GM21447 (cell line): ENCODE results near the gene LOC101059915.
"Not testable (repeated sequence)": the region's sequence is repeated elsewhere in the genome, so short reads cannot be mapped to it uniquely, and the experiment has no call there.

Experiments
- ATAC-seq: cut with Tn5 transposase; IDR thresholded peaks from one replicate; pipeline ENCODE4 v1.9.1; 2021; ENCODE audit not compliant: unreplicated experiment

LOC101059915 gene

DNA sequence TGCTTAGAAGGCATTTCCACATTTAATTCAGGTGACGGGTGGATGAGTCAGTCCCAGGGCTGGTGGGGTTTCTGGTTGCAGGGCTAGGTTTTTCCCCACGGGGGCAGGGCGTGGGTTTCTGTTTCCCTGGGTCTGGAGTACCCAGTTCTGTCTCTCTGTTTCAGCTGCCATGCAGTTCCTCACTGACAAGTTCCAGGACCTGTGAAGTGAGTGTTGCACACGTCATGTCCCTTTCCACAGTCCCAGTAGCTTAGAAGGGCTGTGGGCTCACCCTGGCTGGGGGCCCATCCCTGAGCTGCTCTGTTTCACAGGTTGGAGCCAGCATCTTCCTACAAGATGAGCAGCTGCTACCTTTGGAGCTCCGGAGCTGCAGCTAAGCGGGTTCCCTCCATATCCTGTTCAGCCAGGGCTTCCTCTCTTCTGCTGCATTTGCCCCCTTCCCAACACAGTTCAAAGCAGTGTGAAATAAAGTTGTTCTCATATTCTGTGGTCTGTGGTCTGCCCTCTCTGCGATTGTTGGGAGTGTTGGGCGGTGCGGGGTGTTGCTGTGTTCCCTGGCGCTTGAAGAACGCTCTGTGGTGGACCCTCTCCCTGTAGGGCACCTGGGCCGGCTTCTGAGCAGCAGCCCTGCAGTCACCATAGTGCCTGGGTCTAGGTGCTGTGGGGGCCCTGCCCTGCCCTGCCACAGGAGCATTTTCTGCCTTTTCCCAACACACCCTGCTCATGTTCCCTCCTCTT is 3.9 kb downstream of the LOC101059915 start:
- ATAC-seq: no peak

DNA sequence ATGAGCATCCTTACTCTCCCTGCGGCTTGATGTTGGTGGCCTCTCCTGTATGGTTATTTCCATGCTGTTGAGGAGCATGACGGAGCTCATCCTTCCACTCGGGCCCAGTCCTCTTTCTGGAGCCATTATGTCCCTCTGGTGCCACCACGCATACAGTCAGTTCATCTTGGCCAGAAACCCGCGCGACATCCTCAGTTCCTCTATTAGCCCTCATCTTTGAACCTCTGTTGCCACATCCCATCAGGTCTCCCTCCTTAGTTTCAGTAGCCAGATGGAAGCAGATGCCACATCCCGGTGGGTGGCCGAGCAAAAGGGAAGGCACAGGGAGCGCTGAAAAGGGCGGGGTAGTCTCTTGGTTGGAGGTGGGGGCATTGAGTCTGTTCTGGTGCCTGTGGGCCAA is 4.6 kb downstream of the LOC101059915 start:
- no peak for ATAC-seq

DNA sequence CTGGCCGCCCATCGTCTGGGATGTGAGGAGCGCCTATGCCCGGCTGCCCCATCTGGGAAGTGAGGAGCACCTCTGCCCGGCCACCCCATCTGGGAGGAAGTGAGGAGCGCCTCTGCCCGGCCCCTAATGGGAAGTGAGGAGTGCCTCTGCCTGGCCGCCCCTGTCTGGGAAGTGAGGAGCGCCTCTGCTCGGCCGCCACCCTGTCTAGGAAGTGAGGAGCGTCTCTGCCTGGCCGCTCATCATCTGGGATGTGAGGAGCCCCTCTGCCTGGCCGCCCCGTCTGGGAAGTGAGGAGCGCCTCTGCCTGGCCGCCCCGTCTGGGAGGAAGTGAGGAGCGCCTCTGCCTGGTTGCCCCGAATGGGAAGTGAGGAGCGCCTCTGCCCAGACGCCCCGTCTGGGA is 8.3 kb downstream of the LOC101059915 start:
- not testable (repeated sequence) for ATAC-seq

DNA sequence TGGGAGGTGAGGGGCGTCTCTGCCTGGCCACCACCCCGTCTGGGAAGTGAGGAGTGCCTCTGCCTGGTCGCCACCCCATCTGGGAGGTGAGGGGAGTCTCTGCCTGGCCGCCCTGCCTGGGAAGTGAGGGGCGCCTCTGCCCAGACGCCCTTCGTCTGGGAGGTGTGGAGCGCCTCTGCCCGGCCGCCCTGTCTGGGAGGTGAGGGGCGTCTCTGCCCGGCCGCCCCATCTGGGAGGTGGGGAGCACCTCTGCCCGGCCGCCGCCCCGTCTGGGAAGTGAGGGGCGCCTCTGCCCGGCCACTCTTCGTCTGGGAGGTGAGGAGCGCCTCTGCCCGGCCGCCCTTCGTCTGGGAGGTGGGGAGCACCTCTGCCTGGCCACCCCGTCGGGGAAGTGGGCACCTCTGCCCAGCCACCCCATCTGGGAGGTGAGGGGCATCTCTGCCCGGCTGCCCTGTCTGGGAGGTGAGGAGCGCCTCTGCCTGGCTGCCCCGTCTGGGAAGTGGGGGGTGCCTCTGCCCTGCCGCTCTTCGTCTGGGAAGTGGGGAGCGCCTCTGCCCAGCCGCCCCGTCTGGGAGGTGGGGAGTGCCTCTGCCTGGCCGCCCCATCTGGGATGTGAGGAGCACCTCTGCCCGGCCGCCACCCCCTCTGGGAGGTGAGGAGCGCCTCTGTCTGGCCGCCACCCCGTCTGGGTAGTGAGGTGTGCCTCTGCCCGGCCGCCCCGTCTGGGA is 8.9 kb downstream of the LOC101059915 start:
- not testable (repeated sequence) for ATAC-seq

DNA sequence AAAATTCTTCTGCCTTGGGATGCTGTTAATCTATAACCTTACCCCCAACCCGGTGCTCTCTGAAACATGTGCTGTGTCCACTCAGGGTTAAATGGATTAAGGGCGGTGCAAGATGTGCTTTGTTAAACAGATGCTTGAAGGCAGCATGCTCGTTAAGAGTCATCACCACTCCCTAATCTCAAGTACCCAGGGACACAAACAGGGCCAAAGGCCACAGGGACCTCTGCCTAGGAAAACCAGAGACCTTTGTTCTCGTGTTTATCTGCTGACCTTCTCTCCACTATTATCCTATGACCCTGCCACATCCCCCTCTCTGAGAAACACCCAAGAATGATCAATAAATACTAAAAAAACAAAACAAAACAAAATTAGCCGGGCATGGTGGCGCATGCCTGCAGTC is 9.8 kb downstream of the LOC101059915 start:
- ATAC-seq: not testable (repeated sequence)

DNA sequence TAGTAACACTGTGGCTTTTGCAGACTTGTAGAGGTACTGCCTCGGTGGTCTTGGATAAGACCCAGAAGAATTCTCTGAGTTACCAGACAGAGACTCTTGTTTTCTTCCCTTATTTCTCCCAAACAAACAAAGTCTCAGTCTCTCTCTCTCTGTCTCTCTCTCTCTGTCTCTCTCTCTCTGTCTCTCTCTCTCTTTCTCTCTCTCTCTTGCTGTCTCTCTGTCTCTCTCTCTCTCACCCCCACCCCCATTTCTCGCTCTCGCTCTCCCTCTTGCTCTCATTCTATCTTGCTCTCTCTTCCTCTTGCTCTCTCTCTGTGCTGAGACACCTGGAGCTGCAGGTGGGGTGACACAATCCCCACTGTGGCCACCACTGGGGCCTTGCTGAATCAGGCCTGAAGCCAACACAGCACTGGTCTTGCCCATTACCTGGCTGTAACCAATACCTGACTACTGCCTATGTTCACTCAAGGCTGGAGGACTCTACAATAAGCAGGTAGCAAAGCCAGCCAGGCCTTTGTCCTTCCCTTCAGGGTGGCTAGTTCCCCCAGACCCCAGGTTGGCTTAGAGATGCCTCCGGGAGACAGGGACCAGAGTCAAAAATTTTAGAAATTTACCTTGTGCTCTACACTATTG is 12.3 kb downstream of the LOC101059915 start:
- ATAC-seq: no peak

DNA sequence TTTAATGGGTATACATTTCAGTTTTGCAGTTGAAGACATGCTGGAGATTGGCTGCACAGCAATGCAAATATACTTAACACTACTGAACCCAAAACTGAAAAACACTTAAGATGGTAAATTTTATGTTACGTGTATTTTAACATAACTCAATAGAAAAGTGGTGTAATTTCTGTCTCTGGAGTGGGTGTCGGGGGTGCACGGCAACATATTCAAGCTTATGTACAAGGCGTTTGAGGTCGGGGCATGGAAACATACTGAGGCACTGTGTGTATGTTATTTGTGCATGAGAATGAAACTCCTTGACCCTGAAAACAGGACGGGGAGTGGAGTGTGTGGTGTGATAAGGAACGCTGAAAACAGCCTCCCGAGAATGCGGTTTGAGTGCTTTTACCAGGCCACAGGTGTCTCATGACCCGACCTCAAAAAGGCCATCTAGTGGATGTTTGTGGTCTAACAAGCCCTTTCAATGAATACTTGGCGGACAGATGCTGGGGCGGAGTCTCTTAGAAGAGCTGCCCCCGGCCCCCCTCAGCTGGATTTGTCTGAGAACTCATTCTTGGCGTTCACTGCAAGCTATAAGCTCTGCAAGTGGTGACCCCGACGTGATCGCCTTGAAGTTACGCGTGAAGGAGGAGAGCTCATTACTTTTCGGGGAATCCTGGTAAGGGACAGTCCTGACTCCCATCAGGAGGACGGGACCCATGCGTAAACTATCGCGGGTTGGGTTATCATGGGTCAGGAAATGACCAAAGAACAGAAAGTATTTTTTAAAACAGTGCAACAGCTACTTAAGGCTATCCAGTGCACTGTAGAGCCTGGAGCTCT is 29.5 kb downstream of the LOC101059915 start:
- ATAC-seq: peak; percentile 68

DNA sequence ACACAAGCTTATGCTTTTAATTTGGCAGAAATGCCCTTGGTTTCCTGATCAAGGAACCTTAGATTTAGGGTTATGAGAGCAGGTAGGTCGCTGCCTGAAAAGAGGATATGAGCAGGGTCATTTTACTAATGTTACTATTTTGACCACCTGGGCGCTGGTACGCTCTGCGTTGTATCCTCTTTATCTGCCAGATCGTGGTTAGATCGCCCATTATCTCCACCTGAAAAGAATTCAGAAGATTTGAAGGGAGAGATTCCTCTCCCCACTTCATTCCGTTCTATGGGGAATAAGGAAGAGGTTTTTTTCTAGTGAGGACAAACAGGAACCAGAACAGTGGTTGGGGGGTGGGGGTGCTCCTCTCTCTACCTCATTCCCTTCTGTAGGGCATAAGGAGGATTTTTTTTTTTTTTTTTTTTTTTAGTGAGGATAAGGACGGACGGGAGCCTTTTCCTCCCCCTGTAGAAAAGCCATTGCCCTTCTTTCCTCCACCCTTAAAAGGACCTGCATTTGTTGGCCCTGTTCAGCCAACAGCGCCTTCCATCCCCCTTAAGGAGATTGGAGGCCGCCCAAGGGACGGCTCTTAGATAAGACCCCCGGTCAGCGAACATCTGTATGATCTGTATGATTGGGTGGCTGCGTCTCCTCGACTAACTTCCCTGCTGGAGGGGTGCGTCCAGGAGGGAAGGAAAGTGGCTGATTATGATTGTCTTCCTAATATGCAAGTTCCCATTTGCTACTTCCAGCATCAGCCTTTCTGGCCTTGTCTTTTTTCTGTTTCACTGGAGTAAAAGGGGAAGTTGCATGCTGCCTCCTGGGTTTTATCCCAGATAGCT is 30.3 kb downstream of the LOC101059915 start:
- ATAC-seq: peak; percentile 51

DNA sequence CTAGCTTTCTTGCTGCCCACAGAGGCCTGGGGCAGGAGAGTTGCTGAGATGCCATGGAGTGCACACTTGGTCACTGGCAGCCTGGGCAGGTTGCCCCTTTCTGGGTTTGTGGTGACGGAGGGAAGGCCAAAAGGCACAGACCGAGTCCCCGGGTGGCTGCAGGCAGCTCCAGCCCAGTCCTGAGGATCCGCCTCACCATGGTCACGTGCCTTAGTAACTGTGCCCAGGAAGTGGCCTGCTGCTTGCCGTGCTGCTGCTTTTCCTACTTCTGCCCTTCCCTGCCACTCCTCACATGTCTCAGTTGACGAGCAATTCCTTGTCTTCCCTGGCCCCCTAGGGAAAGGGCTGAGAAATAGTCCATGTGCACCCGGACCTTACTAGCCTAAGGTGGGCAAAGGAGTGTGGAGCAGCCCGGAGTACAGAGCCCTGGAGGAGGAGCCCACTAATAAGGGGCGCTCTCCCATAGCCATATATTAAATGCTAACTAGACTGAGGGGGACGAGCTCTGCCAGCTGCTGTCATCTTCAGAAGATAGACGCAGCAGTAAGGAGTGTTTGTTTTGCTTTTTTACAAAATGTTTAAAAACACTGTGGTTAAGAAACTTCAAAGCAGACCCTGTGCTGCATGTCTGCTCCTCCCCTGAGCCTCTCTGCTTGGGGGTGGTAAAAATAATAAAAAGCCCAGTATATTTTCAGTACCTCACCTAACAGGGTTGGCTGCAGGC is 31.1 kb downstream of the LOC101059915 start:
- not testable (repeated sequence) for ATAC-seq

DNA sequence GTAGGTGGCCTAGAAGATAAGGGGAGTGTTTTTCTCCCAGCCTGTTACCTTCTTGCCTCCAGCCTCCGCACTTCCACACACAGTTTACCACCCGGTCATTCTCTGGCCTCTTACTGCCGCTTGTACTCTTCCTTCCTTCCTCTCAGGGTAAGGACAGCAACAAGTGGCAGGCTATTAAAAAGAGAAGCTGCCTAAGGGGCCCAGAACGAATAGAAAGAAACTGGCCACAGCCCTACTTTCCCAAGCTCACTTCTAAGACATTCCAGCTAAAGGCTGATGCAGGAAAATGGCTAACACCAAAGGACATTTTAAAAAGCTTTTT is 31.6 kb downstream of the LOC101059915 start:
- not testable (repeated sequence) for ATAC-seq

DNA sequence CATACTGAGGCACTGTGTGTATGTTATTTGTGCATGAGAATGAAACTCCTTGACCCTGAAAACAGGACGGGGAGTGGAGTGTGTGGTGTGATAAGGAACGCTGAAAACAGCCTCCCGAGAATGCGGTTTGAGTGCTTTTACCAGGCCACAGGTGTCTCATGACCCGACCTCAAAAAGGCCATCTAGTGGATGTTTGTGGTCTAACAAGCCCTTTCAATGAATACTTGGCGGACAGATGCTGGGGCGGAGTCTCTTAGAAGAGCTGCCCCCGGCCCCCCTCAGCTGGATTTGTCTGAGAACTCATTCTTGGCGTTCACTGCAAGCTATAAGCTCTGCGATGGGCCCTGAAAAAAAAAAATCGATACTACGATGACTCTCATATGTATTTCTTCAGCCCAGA is 35.5 kb downstream of the LOC101059915 start:
- ATAC-seq: peak; percentile 58

DNA sequence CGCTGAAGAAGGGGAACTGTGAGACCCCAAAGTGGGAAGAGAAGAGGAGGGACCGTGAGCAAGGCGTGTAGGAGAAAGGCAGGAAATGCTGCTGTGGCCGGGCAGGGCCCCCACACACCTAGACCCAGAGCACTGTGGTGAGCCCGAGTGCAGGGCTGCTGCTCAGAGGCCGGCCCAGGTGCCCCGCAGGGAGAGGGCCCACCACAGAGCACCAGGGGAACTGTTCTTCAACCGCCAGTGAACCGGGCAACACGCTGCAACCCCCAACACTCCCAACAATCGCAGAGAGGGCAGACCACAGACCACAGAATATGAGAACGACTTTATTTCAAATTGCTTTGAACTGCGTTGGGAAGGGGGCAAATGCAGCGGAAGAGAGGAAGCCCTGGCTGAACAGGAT is 46.7 kb downstream of the LOC101059915 start:
- ATAC-seq: not testable (repeated sequence)

DNA sequence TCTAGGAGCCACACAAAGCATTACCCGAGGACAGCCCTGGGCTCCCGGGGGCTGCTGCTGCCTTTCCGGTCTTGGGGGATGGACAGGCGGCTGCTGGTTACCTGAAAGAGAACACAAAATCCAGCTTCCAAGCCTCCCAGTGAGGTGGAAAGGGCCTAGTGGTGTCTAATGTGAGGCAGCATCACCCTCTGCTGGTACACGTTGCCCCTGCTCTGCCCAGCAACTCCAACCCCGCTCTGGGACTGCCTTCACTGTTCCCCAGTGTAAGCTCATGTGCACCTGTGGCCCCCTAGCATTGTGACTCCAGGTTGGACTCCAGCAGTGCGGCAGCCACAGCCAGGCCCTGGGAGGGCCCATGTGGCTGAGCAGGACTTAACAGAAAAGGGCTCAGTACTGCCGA is 48.2 kb downstream of the LOC101059915 start:
- not testable (repeated sequence) for ATAC-seq

DNA sequence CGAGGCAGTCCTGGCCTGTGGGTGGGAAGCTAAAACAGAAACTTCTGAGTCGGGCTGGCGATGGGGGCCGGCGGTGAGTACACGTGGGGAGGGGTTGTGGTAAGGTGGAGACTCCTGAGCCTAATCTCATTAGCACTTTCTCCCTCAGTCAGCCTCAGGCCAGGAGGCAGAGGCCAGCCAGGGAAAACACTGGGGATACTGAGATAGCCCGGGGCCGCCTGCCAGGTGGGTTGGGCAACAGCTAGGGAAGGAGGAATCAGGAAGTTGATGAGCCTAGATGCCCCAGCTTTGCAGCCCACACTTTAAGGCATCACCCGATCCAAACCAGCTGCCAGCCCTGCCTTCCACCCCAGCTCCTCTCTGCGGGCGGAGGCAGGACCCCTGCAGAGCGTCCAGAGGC is 49.0 kb downstream of the LOC101059915 start:
- not testable (repeated sequence) for ATAC-seq

DNA sequence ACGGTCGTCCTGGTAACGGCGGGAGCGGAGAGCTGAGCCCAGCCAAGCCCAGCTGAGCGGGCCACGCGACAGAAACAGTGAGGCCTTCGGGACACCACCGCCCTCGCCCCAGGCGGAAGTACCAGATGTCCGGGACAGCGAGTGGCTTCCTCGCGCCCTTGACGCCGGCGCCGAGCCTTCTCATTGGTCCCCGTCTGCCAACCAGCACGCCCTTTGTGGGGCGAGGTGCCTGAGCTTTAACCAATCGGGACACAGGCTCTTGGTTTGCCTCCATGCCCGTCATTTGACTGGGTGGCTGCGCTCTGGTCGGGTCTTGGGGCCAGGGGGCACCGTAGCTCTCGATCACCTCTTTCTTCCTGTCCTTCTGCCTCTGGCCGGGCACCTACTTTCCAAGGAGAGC is 50.8 kb downstream of the LOC101059915 start, which contains the start of gene CXorf49:
CXorf49 (minus strand) TSS at position 101 of the 400 bp plus-strand sequence. CDS start 134 bp downstream, outside the sequence.
- not testable (repeated sequence) for ATAC-seq

DNA sequence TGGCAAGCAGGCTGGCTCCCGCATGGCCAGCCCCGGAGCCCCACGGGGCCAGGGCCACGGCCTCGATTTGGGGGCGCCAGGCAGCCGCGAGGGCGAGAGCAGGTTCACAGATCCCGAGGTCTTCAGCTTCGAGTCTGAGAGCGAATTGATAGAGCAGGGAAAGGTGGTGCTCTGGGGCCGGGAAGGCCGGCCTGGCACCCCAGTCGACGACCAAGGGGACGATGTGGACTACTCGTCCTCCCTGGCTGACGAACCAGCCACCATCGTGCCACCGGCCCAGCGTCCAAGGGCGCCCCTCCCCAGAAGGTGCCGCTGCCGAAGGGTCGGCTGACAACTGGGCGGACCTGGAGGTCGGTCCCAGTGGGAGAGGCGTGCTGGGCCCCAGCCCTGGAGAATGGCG is 51.8 kb downstream of the LOC101059915 start:
- ATAC-seq: not testable (repeated sequence)

DNA sequence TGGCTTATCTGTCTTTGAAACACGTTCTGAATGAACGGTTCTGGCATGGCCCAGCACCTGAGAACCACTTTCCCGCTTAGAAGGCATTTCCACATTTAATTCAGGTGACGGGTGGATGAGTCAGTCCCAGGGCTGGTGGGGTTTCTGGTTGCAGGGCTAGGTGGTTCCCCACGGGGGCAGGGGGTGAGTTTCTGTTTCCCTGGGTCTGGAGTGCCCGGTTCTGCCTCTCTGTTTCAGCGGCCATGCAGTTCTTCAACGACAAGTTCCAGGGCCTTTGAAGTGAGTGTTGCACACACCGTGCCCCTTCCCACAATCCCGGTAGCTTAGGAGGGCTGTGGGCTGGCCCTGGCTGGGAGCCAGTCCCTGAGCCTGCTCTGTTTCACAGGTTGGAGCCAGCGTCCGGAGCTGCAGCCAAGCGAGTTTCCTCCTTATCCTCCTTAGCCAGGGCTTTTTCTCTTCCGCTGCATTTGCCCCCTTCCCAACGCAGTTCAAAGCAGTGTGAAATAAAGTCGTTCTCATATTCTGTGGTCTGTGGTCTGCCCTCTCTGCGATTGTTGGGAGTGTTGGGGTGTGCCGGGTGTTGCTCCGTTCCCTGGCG is 53.0 kb downstream of the LOC101059915 start:
- not testable (repeated sequence) for ATAC-seq
